ENCODE results near the gene C15orf39.
"Not testable (repeated sequence)": the region's sequence is repeated elsewhere in the genome, so short reads cannot be mapped to it uniquely, and the experiment has no call there.

C15orf39 gene

DNA sequence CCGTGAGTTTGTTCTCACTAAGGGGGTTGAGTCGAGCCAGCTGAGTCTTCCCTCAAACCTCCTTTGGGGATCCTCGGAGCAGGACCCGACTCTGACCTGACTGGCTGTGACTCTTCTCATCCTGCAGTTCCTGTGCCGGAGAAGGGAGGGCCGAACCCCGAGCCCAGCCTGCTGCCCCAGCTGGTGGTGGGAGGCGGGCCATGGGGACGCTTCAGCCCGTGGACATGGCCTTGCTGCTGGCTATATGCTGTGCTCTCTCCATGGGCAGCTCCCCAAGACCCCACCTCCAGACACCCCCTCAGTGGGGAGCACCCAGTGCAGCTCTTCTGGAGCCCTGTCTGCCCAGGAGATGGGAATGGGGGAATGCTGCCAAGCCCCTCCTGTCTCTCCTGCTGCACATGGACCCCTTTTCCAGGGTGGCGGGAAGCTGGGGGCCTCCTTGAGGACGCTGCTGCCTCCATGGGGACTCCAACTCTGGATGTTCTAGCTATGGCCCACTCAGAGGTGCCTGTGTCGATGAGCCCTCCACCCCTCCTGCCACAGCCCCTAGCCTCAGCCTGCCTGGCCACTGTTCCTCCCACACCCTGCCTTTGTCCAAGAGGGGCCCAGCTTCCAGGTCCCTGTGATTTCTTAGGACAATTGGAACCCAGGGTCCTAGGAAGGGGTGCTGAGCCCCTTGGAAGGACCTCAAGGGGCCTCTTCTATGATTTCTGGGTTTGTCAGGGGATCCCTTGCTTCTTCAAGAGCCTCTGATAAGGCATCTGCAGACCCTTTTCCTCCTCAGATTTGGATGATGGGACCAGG, 12.8 kb downstream of the C15orf39 start:
- H3K4me1 ChIP-seq (ENCODE audit: control insufficient read depth, low read length), result peaks cover 7% of the 10 kb centered on the region
- H3K9me2 ChIP-seq (replicated peaks; ENCODE audit: control insufficient read depth, low read length), result no peaks in the 10 kb centered on the region
- H3K4me3 ChIP-seq (ENCODE audit: low read length), result no peak overlapping the region
- no peaks in the 10 kb centered on the region for H3K9me3 ChIP-seq (ENCODE audit: control insufficient read depth, insufficient read depth, low read length)
- H3K36me3 ChIP-seq (ENCODE audit: control insufficient read depth, low read length), result peaks cover 40% of the 10 kb centered on the region
- no peak overlapping the region for H3K4me2 ChIP-seq (ENCODE audit: low read length)
- no peaks in the 10 kb centered on the region for H3F3A ChIP-seq (ENCODE audit: control insufficient read depth, insufficient read depth)
- H4K20me1 ChIP-seq (ENCODE audit: control insufficient read depth, insufficient read depth, low read depth, low read length), result peaks cover 11% of the 10 kb centered on the region
- TF ChIP-seq, protein P1, sequence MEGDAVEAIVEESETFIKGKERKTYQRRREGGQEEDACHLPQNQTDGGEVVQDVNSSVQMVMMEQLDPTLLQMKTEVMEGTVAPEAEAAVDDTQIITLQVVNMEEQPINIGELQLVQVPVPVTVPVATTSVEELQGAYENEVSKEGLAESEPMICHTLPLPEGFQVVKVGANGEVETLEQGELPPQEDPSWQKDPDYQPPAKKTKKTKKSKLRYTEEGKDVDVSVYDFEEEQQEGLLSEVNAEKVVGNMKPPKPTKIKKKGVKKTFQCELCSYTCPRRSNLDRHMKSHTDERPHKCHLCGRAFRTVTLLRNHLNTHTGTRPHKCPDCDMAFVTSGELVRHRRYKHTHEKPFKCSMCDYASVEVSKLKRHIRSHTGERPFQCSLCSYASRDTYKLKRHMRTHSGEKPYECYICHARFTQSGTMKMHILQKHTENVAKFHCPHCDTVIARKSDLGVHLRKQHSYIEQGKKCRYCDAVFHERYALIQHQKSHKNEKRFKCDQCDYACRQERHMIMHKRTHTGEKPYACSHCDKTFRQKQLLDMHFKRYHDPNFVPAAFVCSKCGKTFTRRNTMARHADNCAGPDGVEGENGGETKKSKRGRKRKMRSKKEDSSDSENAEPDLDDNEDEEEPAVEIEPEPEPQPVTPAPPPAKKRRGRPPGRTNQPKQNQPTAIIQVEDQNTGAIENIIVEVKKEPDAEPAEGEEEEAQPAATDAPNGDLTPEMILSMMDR (IDR thresholded peaks at IDR 0.05; ENCODE audit: low read depth, low read length, poor library complexity, severe bottlenecking), result no peak
- TF ChIP-seq EZH2phosphoT487 (IDR thresholded peaks at IDR 0.05; ENCODE audit: borderline replicate concordance, low read length), result no peak
- H3K27ac ChIP-seq (ENCODE audit: low read depth, low read length), result no peak overlapping the region
- H3K27me3 ChIP-seq (ENCODE audit: control insufficient read depth, low read length), result no peaks in the 10 kb centered on the region
- peaks cover 25% of the 10 kb centered on the region for H3K79me2 ChIP-seq (ENCODE audit: control insufficient read depth, low read length)

DNA sequence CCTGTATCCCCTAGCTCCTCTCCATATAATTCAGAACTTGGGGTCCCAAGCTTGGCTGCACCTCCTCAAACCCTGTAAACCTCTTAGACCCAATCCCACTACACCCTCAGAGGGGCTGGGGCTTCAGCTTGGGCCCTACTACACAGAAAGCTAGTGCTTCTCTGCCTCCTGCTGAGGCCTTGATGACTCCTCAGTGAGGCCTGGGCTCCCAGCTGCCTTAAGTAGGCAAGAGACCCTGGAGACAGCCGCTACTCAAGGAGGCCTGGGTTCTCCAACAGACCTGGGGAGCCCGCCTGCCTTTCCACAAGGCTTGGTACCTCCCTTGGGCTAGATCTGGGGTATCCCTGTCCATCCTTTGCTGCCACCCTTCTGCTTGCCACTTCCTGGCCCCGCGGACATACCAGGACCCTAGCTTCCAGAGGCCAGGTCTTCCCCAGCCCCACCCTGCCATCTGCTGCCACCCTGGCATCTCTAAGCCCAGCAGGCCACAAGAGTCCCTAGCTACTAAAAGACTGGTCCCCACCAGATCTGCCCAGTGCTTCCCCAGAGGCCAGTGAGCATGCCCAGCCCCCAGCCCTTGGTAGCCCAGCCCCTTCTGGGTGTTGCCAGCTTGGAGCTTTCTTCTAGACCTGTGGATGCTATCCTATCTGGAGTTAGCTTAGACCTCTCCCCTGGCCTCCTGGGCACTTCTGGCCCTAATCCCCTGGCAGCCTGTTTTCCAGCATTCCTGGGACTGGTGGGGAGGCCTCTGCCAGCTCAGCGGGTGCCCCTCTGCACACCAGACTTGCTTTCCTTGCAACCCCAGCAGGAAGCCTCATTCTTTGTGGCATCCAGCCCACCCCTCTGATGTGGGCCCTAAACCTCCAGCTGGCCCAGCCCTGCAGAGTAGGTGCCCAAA, 13.7 kb downstream of the C15orf39 start:
- Histone ChIP-seq H3K4me3 (ENCODE audit: low read length) (no peak overlapping the region), H4K20me1 (ENCODE audit: control insufficient read depth, insufficient read depth, low read depth, low read length) (peaks cover 7% of the 10 kb centered on the region; the same call in 1 of the 2 replicates), H3K9me2 (replicated peaks; ENCODE audit: control insufficient read depth, low read length) (no peaks in the 10 kb centered on the region), H3K27me3 (ENCODE audit: control insufficient read depth, low read length) (no peaks in the 10 kb centered on the region), H3K79me2 (ENCODE audit: control insufficient read depth, low read length) (peaks cover 16% of the 10 kb centered on the region), H3K4me2 (ENCODE audit: low read length) (no peak overlapping the region), H3K4me1 (ENCODE audit: control insufficient read depth, low read length) (peaks cover 13% of the 10 kb centered on the region), H3K9me3 (ENCODE audit: control insufficient read depth, insufficient read depth, low read length) (no peaks in the 10 kb centered on the region), H3F3A (ENCODE audit: control insufficient read depth, insufficient read depth) (no peaks in the 10 kb centered on the region), H3K36me3 (ENCODE audit: control insufficient read depth, low read length) (peaks cover 31% of the 10 kb centered on the region), H3K27ac (ENCODE audit: low read depth, low read length) (no peak overlapping the region)
- TF ChIP-seq EZH2phosphoT487 (IDR thresholded peaks at IDR 0.05; ENCODE audit: borderline replicate concordance, low read length), result no peak
- TF ChIP-seq, protein P1 (IDR thresholded peaks at IDR 0.05; ENCODE audit: low read depth, low read length, poor library complexity, severe bottlenecking), result no peak

DNA sequence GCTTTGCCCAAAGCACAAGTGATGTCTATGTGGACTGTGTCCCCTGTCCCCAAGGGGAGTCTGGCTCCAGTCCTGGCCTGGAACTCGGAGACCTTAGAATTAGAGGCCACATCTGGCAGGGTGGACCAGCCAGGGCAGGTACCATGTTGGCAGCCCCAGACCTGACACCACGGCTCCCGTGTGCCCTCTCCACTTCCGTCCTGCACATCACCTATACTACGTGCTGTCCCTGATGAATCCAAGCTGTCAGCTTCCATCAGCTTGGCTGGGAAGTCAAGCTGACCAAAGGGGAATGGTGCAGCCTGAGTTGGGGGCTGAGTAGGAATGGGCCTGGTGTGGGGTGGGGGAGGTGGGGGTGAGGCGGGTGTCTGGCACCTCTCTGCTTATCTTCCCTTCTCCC, 15.3 kb downstream of the C15orf39 start:
- TF ChIP-seq, protein P1 (IDR thresholded peaks at IDR 0.05; ENCODE audit: low read depth, low read length, poor library complexity, severe bottlenecking), result no peak
- no peak for TF ChIP-seq EZH2phosphoT487 (IDR thresholded peaks at IDR 0.05; ENCODE audit: borderline replicate concordance, low read length)
- H3K27me3 ChIP-seq (ENCODE audit: control insufficient read depth, low read length), result no peaks in the 10 kb centered on the region
- H3K27ac ChIP-seq (ENCODE audit: low read depth, low read length), result no peak overlapping the region
- no peak overlapping the region for H3K4me3 ChIP-seq (ENCODE audit: low read length)
- peaks cover 13% of the 10 kb centered on the region for H3K4me1 ChIP-seq (ENCODE audit: control insufficient read depth, low read length)
- no peaks in the 10 kb centered on the region for H3K9me3 ChIP-seq (ENCODE audit: control insufficient read depth, insufficient read depth, low read length)
- no peaks in the 10 kb centered on the region for H3F3A ChIP-seq (ENCODE audit: control insufficient read depth, insufficient read depth)
- H3K36me3 ChIP-seq (ENCODE audit: control insufficient read depth, low read length), result peaks cover 14% of the 10 kb centered on the region
- no peak overlapping the region for H3K4me2 ChIP-seq (ENCODE audit: low read length)
- peaks cover 3% of the 10 kb centered on the region; the same call in 1 of the 2 replicates for H3K79me2 ChIP-seq (ENCODE audit: control insufficient read depth, low read length)
- 0 out of 2 replicates have a peak, but pooled peaks cover 3% of the 10 kb centered on the region for H4K20me1 ChIP-seq (ENCODE audit: control insufficient read depth, insufficient read depth, low read depth, low read length)
- no peaks in the 10 kb centered on the region for H3K9me2 ChIP-seq (replicated peaks; ENCODE audit: control insufficient read depth, low read length)

DNA sequence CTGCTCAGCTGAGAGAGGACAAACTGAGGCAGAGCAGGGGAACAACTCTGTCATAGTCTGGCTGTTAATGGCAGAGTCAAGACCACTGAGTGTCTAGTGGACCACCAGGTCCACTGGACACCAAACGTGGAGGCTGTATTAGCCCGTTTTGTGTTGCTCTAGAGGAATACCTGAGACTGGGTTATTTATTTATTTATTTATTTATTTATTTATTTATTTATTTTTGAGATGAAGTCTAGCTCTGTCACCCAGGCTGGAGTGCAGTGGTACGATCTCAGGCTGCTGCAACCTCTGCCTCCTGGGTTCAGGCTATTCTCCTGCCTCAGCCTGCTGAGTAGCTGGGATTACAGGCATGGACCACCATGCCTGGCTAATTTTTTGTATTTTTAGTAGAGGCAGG, 15.9 kb downstream of the C15orf39 start:
- H3F3A ChIP-seq (ENCODE audit: control insufficient read depth, insufficient read depth); H3K9me3 ChIP-seq (ENCODE audit: control insufficient read depth, insufficient read depth, low read length); H3K27ac ChIP-seq (ENCODE audit: low read depth, low read length); H3K36me3 ChIP-seq (ENCODE audit: control insufficient read depth, low read length); H3K4me2 ChIP-seq (ENCODE audit: low read length); H4K20me1 ChIP-seq (ENCODE audit: control insufficient read depth, insufficient read depth, low read depth, low read length); H3K9me2 ChIP-seq (replicated peaks; ENCODE audit: control insufficient read depth, low read length); H3K27me3 ChIP-seq (ENCODE audit: control insufficient read depth, low read length); H3K4me3 ChIP-seq (ENCODE audit: low read length); H3K79me2 ChIP-seq (ENCODE audit: control insufficient read depth, low read length): not testable (repeated sequence)
- peaks cover 13% of the 10 kb centered on the region for H3K4me1 ChIP-seq (ENCODE audit: control insufficient read depth, low read length)

DNA sequence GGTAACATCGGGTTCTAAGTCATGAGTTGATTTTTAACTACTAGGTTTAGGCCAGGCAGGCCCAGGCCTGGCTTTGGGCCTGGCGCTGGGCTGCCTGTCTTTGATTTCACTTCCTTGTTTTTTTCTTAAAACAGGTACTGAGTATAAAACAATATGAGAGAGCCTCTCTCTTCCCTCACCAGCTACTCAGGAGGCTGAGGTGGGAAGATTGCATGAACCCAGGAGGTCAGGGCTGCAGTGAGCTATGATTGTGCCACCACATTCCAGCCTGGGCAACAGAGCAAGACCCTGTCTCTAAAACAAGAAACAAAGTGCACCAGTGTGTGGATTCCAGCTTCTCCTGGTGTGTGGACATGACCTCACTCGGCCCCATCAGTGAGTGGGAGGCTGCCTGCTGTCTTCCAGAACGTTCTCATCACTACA, 17.8 kb downstream of the C15orf39 start:
- not testable (repeated sequence) for H4K20me1 ChIP-seq (ENCODE audit: control insufficient read depth, insufficient read depth, low read depth, low read length); H3K9me2 ChIP-seq (replicated peaks; ENCODE audit: control insufficient read depth, low read length); H3K36me3 ChIP-seq (ENCODE audit: control insufficient read depth, low read length); H3K4me3 ChIP-seq (ENCODE audit: low read length); H3F3A ChIP-seq (ENCODE audit: control insufficient read depth, insufficient read depth); H3K27ac ChIP-seq (ENCODE audit: low read depth, low read length); H3K79me2 ChIP-seq (ENCODE audit: control insufficient read depth, low read length); H3K27me3 ChIP-seq (ENCODE audit: control insufficient read depth, low read length); H3K9me3 ChIP-seq (ENCODE audit: control insufficient read depth, insufficient read depth, low read length)
- peaks cover 13% of the 10 kb centered on the region for H3K4me1 ChIP-seq (ENCODE audit: control insufficient read depth, low read length)
- 0 out of 2 replicates have a peak overlapping the region, but pooled peaks have one; percentile 11 for H3K4me2 ChIP-seq (ENCODE audit: low read length)

Measured in DOHH2 (cell line).